HG02870 (cell line): Measurements from ENCODE around the gene MYO7A.

Experiments
- ATAC-seq: cut with Tn5 transposase; IDR thresholded peaks from one replicate; pipeline ENCODE4 v1.9.1; 2021; ENCODE audit warnings: mild to moderate bottlenecking, moderate library complexity; ENCODE audit not compliant: unreplicated experiment

MYO7A gene

DNA sequence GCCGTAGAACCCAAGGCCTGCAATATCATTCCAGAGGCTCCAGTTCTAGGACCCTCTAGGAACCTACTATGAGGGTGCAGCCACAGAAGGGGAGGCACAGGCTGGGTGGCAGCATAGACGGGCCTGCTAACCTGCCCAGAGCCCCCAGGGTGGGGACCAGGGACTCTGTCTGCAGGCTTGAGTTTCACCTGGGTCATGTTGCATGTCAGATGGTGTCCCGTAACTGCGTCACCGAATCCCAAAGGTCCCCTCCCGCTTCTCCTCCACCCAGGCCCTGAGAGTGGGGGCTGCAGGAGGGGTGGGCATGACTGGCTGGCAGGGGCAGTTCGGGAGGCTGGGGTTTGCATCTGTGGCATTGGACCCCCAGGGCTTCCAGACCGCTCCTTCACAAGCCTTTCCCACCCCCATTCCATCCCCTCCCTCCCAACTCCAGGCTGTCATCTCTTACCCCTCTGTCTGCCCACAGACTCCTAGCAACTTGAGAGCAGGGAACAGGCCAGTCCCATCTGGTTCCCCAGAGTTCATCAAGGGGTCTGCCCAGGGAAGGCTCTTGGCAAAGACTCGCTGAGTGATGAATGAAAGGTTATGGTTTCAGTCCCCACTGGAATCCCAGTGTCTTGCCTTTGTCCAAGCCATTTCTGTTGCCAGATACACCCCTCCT is 16.3 kb downstream of the MYO7A start:
- no peak for ATAC-seq

DNA sequence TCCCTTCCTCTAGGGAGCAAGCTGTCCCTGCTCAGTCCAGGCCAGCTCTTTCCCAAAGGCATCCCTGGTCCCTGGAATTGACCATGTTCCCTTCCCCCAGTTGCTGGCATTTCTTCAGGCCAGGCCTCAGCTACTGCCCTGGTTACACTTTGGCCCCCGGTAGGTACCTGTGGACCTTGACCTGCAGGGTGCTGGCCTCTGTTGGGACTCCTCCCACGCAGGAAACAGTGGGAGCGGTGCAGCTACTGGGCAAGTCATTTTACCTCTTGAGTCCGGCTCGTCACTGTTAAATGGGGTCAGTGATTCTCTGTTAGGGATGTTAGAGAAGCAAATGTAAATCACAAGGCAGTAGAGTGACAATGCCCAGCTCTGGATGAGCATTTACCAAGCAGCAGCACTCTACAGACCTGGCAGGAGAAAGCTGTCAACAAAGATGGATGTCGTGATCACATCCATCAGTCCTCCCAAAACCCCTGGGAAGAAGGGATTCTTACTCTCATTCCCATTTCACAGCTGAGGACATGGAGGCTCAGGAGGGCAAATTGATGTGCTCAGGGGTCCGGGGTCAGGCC is 16.9 kb downstream of the MYO7A start:
- no peak for ATAC-seq

DNA sequence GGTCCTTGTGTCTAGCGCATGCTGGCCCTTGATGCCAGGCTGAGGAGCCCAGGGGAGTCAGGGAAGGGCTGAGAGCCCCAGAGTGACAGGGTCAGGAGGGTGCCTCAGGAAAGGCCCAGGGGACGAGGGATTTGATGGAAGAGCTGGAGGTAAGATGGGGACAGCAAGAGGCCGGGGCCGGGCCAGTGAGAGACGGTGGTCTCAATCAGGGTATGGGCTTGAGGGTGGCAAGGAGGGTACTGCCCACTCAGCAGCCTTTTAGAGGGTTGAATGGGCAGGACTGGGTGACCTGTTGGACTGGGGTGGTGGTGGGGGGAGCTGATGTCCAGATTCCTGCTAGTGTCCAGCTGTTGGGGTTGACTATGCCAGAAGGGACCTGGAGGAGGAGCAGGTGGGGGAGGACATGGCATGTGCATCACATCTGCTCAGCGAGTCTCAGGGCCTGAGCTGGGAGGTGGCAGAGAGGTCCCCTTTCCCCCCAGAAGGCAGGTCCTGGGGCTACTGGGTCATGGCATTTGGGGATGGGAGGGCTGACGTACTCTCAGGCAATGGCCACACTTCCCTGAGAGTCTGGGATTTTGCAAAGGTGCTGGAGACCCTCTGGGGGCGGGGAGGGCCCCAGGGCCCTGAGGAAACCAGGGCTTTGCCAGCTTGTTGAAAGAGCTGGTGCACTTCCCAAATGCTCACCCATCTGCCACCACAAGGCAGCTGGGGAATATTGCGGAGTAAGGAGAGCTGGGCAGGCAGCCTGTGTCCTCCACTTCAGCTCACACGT is 18.4 kb downstream of the MYO7A start:
- no peak for ATAC-seq

DNA sequence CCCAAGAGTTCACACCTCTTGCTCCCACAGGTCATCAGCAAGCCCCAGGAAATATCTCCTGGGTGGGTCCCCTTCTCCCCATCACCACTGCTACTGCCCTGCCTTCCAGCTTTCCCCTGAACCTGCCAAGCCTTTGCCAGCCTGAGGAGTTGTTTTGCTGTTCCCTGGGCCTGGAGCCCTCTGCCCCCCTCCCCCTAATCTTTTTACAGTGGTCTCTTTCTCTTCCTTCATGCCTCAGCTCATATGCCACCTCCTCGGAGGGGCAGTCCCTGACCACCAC is 18.9 kb downstream of the MYO7A start:
- no peak for ATAC-seq

DNA sequence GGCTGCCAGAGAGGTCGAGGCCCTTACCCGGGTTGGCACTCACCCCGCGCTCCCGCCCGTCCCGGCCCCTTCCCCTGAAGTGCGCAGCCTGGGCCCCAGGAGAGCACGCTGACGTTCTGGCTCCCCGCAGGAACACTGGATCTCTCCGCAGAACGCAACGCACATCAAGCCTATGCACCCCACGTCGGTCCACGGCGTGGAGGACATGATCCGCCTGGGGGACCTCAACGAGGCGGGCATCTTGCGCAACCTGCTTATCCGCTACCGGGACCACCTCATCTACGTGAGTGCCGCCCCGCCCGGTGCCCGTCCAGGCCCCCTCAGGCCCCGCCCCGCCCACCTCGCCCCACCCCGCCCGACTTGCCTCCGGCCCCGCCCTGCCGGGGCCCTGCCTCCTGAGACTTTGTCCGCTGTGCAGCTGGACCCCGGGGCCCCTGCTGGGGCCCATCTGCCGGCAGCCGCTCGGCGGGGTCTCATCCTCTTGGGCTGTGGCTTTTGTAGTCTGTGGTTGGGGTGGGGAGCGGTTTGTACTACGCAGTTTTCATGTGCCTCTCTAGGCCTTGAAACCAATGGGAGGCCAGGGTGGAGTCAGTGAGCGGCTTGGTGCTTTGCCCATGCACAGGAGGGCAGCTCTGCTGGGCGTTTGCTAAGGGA is 19.7 kb downstream of the MYO7A start:
- ATAC-seq = no peak

DNA sequence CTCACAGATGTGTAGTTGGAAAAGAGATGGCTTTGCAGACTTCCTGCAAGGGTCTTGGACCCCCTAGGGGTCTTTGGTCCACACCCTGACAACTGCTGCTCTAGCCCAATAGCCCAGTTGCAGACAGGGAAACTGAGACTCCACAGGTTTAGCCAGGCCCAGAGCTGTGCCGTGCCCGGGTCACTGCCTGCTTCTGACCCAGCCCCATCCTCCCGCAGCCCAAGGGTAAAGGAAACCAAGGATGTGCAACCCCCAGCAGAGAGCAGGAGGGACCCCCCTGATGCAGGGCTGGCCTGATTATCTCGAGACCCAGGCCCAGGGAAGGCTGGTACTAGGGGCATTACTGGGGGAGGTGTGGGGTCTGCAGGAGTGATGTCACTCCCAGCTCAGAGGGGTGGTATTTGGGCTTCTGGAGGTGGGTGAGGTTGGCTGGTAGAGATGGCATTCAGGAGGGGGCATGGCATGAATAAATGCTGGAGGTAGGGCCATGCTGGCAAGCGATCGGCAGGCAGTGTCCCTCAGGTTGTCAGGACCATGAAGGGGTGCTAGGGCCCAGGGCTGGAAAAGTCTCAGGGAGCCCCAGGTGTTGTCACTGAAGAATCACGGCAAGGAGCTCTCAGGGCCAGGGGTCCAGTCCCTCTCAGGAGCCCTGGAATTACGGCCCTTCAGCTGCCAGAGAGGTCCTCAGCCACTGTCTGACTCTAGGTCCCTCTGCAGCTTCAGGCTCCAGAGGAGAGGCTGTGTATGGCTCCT is 21.1 kb downstream of the MYO7A start:
- no peak for ATAC-seq

DNA sequence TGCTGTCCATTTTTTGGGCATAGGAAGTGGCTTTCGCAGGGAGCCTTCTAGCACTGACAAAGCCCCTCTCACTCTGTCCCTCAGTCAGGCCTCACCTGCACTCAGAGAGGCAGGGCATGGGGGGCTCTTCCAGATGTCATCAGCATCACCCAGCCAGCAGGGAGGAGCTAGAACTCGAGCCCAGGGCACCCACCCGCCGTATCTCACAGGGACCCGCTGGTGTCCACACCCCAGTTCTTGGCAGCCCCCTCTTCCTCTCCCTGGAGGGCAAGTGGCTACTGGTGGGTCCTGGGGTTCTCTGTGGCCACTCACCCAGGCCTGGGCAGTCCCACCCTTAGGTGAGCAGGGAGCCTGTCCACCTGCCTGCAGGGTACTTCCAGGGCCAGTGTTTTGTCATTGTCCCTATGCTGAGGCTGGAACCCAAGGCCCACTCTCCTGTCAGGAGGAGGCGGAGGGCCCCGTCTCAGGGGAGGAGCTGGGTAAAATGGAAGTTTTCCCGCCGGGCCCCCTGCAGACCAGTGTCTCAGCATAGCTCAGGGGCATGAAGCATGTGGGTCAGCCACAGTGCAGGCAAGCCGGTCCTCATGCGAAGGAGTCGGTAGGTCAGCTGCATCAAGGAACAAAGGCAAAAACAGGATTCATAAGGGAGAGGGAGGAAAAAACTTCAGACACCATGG is 21.8 kb downstream of the MYO7A start:
- no peak for ATAC-seq

DNA sequence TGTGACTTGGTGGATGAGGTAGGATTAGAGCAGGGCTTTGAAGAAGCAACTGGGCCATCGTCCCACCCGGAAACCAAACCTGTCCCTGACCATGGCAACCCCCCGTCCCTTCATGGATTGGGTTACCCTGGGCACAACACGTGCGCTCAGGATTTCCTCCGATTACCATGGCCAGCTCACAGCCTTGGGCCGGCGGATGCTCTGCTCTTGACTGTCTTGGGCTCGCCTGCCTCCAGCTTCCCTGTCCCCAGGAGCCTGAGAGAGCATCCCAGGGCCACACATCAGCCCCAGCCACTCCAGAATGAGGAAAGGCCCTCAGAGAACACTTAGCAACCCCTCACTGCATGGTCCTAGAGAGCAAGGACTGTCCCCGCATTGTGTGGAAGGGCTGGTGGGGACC is 22.8 kb downstream of the MYO7A start:
- no peak for ATAC-seq

DNA sequence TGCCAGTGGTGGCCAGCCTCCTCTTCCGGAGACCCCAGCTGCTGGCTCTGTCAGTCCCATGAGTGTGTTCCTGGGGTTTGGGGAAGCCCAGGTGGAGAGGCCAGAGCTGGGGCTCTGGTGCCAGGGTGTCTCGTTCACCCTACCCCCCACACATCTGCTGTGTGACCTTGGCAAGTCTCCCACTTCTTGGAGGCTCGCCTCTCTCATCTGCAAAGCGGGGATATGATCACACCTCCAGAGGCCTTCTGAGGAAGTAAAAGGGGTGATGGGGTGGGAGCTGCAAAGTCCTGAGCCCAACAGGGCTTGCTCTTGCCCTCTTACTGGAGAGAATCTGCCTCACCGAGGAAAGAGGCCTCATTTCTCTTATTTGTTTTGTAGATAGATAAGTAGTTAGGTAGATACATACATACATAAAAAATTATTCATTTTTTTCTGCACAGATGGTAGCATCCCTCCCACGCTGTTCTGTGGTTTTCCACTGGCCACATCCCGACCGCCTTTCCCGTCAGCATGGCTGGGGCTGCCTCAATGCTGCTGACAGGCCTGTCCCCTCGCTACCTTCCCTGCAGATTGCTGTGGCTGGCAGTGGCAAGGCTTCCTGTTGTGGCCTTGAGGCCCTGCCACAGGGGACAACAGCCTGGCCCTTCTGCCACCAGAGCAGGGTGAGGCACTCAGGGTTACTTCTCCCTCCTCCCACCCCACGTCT is 23.9 kb downstream of the MYO7A start:
- ATAC-seq = no peak

DNA sequence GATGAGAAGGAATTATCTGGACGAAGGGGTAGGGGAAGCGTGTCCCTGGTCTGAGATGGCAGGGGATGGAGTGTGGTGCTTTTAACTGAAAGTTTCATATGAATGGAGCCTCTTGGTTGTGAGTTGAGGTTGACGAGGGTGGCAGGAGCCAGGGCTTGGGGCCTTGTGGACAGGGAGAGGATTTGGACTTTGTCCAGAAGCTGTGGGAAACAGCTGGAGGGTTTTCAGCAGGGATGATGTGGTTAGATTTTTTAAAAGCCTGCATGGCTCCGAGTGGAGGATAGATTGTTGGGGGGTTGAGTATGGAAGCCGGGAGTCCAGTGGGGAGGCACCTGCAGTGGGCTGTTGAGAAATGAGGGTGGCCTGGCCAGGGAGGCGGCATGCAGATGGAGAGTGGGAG is 24.8 kb downstream of the MYO7A start:
- ATAC-seq = no peak

DNA sequence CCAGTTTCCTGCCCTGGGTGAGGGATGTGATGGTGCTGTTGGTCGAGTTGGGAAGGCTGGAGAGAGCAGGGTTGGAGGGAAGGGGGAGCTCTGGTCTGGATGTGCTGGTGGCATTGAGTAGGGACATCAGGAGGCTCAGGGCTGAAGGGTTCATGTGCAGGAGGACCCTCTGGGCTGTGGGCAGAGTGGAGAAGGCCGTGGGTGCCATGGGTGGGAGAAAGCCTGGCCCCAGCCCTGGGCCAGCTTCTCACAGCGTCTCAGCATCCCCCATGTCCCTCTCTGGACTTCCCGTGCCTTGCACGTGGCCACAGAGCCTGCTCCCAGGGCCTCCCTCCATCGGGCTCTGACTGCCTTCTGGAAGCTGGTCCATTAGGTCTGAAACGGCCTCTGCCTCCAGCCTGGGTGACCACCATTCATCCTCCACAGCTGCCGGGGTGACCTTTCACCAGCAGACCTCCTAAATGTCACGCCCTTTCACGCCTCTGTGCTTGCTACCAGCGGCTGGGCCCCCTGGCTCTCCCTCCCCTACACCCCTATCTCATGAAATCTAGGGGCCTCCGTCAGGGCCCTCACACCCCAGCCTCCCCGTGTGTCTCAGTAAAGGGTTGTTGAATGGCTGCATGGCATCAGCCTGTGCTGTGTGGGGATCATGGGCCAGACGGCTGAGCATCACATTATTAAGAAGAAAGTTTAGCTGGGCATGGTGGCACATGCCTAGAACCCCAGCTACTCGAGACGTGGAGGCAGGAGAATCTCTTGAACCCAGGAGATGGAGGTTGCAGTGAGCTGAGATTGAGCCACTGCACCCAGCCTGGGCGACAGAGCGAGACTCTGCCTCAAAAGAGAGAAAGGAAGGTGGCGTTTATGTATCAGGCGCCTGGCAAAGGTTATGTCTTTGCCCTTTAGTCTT is 25.5 kb downstream of the MYO7A start:
- no peak for ATAC-seq

DNA sequence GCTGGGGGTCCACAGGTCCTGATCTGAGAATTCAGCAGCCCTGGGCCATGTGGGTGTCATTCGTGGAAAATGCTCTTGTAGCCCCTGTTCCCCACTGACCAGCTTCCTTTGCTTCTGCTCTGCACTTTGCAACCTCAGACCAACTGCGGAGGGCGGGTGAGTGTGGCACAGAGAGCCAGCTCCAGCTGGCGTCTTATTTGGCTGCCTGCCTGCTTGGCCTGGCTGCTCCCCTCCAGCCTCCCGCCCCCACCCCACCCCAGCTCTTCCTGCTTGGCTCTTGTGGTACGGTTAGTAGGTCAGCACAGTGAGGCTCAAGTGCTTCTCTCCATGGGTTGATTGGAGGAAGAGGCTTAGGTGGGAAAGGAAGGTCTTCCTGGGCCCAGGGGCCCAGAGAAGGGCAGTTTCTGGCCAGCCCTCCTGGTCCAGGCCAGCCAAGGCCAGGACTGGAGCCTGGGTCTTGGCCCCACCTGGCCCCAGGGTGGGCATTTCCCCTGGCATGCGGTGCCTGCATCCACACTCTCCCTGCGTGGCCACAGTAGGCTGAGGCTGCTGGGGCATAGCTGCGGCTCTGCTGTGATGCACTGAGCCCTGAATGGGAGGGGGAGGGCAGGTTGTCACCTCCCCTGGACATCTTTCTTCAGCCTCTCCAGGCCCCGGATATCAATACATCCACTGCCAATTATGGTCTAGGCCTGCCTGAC is 26.5 kb downstream of the MYO7A start:
- ATAC-seq = no peak

DNA sequence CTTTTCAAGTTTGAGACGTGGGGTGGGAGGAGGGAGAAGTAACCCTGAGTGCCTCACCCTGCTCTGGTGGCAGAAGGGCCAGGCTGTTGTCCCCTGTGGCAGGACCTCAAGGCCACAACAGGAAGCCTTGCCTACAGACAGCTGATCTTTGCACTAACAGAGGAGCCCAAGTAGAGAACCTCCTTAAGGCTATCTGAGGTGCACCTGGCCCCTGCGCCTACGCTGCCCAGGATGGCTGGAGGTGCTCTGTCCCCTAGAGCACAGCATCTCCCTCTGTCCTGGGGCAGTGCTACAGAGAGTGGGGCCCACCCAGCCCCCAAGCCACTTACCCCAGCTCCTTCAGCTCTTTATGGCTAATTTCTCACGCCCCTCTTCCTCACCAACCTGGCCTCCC is 27.0 kb downstream of the MYO7A start:
- no peak for ATAC-seq

DNA sequence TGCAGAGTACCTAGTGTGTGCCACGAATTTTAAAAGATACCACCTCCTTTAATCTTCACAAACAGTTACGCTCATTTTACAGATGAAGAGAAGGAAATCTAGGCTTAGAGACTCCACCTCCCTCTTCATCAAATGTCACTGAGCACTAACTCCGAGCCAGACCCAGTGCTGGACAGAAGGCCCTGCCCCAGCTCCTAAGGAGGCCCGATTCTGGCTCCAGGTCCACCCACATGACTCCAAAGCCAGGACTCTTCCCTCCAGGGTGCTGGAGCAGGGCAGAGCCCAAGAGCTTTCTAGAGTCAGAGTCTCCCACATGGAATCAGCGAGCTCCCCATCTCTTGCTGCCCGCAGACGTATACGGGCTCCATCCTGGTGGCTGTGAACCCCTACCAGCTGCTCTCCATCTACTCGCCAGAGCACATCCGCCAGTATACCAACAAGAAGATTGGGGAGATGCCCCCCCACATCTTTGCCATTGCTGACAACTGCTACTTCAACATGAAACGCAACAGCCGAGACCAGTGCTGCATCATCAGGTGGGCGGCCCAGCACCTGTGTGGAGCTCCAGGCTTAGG is 27.6 kb downstream of the MYO7A start:
- ATAC-seq = no peak

DNA sequence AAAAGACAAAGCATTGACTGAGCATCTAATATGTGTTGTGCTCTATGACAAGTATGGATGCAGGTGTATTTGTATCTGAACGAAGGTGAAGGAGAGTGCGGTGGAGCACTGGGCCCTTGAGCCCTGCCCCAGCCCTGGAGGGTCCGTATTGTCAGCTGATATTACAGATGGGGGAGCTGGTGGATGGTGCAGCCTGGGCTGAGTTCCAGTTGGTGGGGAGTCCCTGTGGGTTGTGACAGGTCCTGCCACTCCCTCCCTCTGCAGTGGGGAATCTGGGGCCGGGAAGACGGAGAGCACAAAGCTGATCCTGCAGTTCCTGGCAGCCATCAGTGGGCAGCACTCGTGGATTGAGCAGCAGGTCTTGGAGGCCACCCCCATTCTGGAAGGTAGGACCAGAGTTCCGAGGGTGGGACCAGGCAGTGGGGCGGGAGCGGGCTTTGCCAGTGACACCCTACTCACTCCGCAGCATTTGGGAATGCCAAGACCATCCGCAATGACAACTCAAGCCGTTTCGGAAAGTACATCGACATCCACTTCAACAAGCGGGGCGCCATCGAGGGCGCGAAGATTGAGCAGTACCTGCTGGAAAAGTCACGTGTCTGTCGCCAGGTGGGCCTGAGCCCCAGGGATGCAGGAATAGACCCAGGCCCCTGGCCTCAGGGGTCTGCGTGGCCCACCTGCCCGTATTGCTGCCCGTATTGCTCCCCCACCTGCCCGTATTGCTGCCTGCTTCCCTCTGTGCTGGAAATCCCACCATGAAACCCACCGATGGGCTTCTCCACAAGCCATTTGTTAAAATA is 28.6 kb downstream of the MYO7A start:
- ATAC-seq = no peak

DNA sequence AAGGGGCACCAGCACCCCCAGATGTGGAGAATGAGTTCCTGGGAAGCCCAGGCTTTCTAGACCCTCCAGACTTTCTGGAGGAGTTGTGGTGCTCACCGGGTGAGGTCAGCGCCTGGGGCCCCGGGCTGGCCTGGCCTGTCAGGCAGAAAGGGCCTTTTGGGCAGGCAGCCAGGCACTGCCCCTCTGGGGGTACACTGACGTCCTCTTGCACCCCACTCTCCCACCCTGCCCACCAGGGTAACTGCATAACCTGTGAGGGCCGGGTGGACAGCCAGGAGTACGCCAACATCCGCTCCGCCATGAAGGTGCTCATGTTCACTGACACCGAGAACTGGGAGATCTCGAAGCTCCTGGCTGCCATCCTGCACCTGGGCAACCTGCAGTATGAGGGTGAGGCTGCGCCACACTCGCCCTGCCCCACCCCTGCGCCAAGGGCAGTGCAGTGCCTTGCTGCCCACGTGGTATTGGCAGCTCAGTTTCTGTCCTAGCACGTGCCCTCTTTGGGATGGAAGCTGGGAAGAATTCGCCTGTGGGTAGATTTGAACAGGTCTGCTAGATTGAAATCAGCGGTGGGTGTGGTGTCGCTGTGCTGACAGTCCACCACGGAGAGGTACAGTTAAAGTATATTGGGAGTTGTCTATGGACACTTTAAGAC is 30.1 kb downstream of the MYO7A start:
- no peak for ATAC-seq
